OCI-LY3 (cell line): Measurements from ENCODE around the gene NBEA.

Experiments used
- EZH2phosphoT487 ChIP-seq: fragments of 200-600 bp; shearing (Covaris generic); IDR thresholded peaks from 2 replicates; pipeline ENCODE4 v1.6.1; 2018; ENCODE audit warnings: antibody characterized with exemption, mixed run types, low read depth
- TF ChIP-seq, protein P1 (sequence below): fragments of 200-600, 300-600 bp; sonication (generic); IDR thresholded peaks from 2 replicates; pipeline ENCODE4 v1.5.1; 2014; ENCODE audit warnings: antibody characterized with exemption, low read length, low read depth

DNA sequence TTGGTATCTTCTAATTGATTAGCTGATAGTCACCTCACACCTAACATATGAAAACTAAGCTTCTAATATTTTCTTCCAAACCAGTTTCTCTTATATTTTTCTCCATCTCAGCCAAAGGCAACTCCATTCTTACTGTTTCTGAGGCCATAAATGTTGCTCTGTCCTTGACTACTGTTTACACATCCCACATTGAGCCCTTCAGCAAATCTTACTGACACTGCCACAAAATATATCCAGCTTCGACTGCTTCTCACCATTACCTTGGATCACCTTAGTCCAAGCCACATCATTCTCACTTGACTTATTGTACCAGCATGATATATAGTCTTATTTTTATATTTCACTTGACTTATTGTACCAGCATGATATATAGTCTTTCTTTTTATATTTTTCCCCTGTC, 412.8 kb downstream of the NBEA start:
- TF ChIP-seq, protein P1, sequence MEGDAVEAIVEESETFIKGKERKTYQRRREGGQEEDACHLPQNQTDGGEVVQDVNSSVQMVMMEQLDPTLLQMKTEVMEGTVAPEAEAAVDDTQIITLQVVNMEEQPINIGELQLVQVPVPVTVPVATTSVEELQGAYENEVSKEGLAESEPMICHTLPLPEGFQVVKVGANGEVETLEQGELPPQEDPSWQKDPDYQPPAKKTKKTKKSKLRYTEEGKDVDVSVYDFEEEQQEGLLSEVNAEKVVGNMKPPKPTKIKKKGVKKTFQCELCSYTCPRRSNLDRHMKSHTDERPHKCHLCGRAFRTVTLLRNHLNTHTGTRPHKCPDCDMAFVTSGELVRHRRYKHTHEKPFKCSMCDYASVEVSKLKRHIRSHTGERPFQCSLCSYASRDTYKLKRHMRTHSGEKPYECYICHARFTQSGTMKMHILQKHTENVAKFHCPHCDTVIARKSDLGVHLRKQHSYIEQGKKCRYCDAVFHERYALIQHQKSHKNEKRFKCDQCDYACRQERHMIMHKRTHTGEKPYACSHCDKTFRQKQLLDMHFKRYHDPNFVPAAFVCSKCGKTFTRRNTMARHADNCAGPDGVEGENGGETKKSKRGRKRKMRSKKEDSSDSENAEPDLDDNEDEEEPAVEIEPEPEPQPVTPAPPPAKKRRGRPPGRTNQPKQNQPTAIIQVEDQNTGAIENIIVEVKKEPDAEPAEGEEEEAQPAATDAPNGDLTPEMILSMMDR: no peak
- TF ChIP-seq EZH2phosphoT487: no peak
